T follicular helper cell (primary cell): ENCODE data around the gene XRCC4.

ENCODE experiments used
- DNase-seq: peaks from one replicate; pipeline ENCODE4 v3.0.0-alpha.2; 2020; ENCODE audit warnings: low read depth

Gene XRCC4

DNA sequence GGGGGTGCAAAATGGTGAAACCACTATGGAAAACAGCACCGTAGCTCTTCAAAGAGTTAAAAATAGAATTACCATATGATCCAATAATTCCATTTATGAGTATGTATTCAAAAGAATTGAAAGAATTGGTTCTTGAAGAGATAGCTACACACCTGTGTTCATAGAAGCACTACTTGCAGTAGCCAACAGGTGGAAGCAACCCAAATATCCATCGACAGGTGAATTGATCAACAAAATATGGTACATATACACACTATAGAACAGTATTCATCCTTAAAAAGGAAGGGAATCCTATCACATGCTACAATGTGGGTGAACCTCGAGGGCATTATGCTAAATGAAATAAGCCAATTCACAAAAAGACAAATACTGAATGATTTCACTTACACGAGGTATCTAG is 308.5 kb downstream of the XRCC4 start:
- DNase-seq, result no peak

DNA sequence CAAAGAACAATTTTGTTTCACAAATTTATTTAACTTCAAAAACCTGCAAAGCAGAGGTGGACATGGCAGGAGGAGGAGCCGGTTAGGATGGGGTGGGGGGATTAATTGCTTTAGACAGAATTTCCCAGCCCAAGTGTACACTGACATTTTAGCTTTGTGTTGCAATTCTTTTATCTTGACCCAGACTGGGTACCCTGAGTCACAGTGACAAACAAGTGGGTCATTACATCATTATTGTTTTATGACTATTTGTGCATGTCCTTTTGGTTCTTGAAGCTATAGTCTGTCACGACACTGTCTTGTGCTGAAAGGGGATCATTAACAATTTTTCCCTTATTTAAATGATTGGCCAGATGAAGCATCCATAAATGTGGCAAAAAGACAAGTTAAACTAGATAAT is 309.7 kb downstream of the XRCC4 start:
- DNase-seq, result no peak

DNA sequence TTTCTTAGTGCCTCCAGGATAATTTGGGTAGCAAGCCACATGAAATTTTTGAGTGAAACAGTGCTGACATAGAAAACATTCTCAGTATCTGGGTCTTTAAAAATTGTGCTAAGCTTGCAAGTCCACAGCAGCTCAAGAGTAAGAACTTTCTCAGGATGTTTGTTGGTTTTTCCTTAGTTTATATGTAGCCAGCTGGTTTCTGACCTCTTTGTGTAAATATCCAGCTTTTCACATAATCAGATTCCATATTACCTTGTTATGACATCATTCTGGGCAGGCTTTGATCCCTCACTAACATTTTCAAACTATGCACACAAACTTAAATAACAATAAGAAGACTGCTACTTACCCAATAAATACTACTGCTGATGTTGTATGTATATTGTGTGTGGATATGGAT is 311.3 kb downstream of the XRCC4 start:
- no peak for DNase-seq

DNA sequence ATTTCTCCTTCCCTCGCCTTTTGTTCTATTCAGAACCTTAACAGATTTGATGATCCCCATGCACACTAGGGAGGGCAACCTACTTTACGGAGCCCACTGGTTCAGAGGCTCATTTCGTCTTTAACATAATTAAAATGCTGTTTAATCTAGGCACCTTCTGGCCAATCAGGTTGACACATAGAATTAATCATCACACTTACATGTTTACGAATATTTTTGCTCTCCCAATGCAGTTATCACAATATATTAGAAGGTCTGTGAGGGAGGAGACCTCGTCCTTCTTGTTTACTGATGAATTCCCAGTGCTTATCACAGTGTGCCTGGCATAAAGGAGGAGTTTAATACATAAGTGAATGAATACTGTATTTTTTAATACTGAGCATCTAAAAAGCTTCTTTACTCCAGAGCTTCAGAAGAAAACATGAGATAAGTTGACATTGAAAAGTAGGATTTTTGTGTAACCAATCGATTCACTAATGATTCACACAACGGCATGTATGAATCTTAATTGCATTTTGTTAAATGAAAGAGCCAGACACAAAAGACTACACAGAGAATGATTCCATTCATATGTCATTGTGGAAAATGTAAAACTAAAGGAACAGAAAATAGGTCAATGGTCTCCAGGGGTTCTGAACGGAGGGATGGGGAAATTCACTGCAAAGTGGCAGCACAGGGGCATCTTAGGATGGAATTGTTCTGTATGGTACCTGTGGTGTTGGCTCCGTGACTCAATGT is 315.6 kb downstream of the XRCC4 start:
- no peak for DNase-seq

DNA sequence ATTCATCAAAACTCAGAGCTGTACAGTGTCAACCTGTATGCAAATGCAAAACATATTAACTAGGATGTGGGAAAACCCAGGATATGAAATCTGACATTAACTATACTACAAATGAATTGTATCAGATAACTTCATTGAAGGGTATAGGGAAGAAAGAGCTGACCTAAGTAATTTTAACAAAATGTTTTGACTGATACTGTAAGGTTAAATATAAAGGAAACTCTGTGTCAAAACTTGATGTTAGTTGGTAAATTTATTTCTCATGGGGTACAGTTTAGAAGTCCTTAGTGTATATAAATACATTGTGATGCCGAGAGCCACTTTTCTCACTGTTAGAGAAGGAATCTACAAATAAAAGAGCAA is 316.1 kb downstream of the XRCC4 start:
- DNase-seq, result no peak

DNA sequence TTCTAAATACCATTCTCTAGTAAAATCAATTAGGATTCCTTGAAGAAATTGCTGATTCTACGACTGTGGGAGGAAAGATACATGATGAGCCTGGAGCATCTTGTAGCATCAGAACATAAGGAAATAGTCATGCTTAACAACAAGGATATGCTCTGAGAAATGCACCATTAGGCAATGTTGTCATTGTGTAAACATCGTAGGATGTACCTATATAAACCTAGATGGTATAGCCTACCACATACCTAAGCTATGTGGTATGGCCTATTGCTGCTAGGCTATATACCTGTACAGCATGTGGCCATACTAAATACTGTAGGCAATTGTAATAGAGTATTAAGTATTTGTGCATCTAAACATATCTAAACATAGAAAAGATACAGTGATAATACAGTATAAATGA is 316.8 kb downstream of the XRCC4 start:
- DNase-seq, result no peak

DNA sequence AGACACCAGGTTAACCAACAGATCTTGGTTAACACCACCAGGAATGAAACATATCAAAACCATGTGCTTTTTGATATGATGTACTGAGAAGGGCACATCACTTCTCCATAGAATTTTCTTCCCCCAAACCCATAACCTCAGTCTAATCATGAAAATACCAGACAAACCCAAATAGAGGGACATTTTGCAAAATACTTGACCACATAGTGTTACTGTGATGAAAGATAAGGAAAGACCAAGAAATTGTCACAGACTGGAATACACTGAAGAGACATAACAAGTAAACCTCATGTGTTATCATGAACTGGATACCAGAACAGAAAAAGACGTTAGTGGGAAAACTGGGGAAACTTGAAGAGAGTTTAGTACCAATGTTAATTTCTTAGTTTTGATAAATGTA is 319.3 kb downstream of the XRCC4 start:
- DNase-seq, result no peak

DNA sequence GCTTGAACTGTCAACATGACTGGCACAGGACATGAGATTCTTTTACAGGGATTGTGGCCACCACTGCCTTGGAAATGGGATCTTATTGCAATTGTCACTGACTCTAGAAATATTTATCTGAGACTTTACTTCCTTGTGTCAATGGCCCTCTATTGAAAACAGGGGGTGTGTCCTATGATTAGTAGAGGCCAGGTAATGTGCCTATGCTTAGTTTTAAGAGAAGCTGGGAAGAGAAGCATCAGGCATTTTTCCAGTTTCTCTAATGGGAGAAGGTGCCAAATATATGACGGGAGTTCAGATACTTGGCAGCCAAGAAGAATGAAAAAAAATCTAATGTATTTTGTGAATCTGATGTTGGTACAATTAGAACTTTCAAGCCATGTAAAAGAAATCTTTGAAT is 320.3 kb downstream of the XRCC4 start:
- DNase-seq, result no peak

DNA sequence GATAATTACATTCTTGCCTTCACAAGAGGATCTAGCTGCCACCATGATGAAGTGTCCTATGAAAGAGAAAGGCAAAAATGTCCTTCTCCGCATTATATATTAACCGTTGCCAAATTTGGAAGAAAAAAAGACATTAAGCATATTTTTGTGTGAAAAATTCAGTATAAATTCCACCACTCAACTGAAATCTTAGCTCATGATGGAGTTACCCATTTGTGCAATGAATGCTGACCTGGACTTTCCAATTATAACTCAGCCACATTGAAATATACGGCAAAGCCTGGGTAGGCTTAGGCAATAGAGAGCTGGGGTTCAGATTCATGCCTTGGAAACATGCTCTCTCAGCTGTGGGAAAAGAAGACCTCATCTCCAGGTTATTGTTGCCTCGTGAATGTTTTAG is 322.9 kb downstream of the XRCC4 start:
- DNase-seq, result no peak

DNA sequence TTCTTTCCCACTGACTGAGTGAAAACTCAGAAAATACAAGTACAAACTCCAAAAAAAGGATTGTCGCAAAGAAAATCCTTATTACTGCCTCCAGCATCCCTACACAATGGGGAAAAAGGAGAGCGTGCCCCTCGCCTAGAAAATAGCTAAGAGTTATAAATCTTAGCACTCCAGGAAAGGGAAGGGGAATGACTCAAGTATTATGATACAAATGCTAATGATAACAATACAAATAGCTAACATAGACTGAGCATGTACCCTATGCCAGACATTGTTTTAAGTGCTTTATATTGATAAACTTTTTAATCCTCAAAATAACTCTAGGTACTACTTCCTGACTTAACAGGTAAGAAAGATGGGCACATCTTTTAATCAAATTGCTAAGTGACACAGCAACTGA is 323.4 kb downstream of the XRCC4 start:
- no peak for DNase-seq

DNA sequence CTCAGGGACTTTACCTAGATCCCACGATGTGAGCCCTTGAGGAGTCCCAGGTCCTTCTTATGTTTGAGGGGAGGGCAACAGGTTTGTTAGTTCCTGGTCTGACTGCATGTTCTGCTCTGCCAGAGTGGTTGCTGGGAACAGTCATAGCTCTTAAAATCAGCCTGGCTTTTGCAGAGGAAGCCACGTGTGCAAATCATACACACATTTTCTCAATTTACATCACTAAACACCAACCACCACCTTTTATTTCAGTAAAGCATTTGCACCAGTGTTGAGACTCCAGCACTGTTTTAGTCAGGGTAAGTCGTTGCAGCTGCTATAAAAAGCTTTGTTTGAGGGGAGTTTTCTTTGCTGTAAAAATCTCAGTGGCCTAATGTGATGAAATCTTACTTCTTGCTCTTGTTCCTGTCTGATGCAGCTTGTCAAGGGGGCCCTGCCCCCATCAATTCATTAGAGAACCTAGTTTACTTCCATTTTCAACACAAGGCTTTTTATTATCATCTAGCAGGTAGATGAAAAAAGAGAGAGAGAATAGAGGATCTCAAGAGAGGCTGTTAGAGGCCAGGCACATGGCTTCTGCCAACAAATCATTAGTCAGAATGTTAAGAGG is 323.9 kb downstream of the XRCC4 start:
- DNase-seq, result no peak

DNA sequence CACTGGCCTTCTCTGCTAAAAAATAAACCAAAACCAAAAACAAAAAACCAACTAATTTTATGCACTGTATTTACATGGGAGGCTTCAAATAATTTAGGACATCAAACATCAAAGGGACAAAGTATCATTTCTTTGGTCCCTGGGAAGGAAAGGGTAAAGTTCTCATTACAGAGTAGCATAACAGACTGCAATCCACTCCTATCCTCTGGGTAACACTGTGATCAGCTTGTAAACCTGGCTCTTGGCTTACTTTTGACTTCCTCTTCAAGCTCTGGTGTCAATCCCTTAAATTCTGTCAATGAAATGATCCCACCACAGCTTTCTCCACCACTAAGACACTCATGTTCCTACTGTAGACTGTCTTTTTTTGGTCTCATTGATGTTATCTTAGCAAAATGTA is 324.4 kb downstream of the XRCC4 start:
- no peak for DNase-seq
